Measurements from ENCODE around the gene MMAA.
"Not testable (repeated sequence)": the region's sequence is repeated elsewhere in the genome, so short reads cannot be mapped to it uniquely, and the experiment has no call there.

MMAA gene

DNA sequence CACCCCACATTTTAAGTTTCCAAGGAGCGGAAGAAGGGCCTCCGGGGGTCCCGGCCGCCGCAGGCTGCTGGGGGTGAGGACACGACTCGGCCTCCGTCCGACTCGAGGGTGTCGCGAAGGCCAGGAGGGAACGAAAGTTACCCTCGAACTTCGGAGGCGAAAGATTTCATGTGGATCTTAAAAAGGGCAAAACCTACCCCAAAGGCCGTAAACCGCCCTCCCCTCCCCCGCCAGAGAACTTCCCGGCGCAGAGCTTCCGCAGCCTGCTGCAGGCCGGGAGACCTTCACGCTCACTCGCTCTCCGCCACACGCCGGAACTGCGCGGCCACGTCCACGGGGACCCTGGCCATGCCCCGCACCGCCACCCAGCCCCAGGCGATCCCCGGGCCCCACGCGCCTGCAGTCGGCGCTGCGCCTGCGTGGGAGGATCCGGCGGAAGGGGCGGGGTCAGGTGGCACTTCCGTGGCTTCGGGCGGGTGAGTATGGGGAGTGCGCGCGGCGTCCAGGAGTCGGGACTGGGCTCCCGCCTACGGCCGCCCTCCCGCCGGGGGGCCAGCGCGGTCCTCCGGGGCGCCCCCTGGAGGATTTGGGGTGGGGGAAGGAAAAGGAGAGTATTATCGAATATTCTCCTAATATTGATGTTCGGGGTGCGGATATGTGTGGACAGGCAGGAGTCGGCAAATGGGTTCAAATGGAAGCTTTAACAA lies at the start of gene MMAA:
MMAA (plus strand) TSS at position 454 of the 707 bp plus-strand sequence. CDS start 19,755 bp downstream, outside the sequence.
- DNase-seq (ENCODE audit: low read depth in 1 of 2, low spot score in 1 of 2) = peak; percentile 90 to 95

DNA sequence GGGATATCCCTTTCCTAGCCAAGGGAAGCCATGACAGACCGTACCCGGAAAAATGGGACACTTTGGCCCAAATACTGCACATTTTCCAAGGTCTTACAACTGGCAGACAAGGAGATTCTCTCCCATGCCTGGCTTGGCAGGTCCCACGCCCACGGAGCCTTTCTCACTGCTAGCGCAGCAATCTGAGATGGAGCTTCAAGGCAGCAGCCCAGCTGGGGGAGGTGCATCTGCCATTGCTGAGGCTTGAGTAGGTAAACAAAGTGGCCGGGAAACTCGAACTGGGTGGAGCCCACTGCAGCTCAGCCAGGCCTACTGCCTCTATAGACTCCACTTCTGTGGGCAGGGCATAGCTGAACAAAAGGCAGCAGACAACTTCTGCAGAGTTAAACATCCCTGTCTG lies 44.6 kb upstream of the MMAA start:
- not testable (repeated sequence) for DNase-seq (ENCODE audit: low read depth in 1 of 2, low spot score in 1 of 2)

DNA sequence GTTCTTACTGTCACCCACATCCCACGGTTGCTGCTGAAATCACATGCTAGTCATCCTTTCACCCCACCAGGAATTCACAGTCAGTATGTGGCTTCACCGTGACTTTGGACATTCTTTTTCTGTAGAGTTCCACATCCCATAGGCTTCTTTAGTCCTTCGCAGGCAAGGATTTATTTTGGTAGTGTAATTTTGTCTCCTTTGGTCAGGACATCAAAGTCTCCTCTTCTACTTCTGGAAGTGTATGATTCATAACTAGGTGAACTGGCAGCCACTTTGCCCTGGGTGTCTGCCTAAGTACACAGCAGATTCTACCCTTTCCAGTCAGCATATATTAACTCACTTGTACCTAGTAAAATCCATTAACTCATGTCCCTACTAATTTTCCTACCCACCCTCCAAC lies 38.3 kb upstream of the MMAA start:
- DNase-seq (ENCODE audit: low read depth in 1 of 2, low spot score in 1 of 2) = no peak

DNA sequence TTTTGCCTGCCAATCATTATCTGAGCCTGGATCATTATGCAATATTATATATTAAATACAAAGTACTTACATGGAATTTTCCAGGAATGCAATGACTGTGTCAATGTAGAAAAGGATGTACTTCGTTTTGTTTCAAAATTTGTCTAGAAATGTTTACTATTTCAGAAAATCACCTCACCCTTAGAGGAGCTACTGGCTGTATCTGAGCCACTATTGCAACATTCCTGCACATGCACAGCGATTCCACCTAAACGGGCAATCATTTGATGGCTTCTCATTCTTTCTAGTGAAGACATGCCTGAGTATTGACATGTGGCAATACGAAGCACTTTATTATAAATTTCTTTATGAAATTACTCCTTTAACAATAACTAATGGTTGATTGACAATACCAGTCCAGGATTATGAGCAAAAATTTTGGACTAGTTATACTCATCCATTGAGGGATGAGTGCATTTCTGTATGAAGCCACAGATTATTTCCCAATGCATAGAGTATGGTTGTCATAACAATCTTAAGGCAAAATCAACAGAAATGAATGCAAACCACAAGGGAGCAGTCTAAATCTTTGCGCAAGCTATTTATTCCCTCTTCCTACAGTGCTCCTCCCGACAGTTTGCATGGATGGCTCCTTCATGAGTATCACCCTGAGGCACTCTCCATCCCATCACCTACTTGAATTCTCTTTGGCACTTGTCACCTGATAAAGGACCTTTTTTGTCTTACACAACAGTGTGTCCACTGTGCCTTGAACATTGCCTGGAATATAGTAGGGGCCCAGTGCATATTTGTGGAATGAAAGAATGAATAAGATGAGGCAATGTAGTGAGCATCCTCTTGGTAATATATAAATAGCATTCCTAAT lies 35.8 kb upstream of the MMAA start:
- DNase-seq (ENCODE audit: low read depth in 1 of 2, low spot score in 1 of 2) = no peak

DNA sequence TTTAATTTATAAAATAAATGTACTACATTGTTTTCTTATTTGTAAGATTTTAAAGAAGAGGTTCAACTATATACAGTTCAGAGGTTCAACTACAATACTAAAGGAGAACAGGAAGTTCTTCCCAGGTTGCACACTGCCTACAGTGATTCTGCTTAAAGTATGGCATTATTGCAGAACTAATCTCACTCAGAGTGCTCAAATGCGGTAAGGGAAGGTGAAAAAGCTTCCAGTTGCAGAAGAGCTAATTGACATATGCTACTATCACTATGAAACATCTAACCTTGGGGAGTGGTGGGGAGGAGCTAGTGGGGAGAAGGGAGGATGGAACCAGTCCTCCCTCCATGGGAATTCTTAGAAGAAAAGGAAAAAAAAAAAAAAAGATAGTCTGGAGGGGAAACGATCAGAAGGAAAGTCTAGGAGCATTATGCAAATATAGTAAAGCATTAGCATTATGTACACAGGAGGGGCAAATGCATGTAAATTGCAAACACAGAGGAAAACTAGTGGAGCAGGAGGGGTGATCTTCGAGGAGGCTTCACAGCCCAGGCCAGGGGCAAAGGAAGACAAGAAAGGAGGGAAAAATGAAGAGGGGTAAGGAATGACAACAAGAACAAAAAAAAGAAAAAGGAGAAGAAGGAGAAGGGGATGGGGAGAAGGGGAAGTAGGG lies 32.0 kb upstream of the MMAA start:
- DNase-seq (ENCODE audit: low read depth in 1 of 2, low spot score in 1 of 2) = no peak

DNA sequence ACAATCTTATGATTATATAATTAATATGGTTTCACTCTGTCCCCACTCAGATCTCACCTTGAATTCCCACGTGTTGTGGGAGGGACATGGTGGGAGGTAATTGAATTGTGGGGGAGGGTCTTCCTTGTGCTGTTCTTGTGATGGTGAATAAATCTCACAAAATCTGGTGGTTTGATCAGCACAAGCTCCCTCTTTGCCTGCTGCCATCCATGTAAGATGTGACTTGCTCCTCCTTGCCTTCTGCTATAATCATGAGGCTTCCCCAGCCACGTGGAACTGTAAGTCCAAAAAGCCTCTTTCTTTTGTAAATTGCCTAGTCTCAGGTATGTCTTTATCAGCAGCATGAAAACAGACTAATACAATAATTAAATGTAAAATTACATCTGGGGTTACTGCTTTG lies 29.8 kb upstream of the MMAA start:
- DNase-seq (ENCODE audit: low read depth in 1 of 2, low spot score in 1 of 2) = not testable (repeated sequence)

DNA sequence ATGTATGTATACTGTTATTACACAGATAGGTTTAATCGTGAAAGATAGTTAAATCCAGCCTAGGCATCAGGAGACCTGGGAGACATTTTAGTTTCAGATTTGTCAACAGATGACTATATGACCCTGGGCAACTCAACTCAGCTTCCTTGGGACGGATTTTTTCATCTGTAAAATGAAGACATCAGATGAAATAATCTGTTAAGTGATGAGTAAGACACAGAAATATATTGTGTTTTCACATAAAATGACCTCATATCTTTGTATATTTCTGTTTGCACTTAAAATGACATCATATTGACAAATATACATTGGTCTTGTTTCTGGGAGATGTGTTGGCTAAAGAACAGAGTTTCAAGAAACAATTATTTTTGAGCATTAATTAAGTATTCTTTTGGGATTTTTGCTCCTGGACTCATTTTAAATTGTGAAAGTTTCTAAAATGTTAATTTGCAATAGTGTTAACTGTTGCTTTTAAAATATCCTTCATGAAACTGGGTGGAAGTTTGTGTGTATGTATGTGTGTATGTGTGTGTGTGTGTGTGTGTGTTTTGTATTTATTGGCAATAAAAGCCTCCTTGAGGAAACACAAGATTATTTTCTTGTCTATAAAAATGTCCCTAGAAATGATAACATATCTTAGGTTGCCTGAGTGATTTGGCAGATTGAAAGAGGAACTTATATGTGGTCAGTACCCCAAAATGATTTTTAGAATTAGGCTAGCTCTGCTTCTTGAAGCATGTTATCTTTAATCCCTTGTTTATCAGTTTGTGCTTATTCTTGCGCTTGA lies 29.1 kb upstream of the MMAA start:
- DNase-seq (ENCODE audit: low read depth in 1 of 2, low spot score in 1 of 2) = no peak

DNA sequence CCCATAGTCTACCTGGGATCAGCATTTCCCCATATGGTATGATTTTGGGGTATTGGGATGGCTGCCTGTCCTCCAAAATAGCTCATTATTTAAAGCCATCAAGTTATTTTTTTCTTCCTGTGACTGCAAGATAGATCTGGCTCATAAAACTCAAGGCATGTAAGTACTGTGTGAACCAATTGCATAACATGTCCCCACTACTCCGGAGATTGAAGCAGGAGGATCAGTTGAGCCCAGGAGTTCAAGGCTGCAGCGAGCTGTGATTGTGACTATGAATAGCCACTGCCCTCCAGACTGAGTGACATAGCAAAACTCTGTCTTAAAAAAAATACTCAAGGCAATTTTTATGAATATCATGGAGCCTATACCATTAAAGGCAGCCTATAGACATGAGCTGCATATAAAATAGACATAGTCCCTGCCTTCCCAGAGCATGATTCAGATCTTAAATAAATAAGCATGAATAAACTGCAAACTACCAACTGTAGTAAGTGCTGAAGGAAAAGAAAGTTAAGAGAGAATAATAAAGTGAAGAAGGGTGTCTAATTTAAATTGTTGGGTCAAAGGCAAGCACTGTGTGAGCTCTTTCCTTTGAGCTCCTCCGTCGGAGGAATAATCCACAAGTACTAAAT lies 16.9 kb upstream of the MMAA start:
- DNase-seq (ENCODE audit: low read depth in 1 of 2, low spot score in 1 of 2) = no peak

DNA sequence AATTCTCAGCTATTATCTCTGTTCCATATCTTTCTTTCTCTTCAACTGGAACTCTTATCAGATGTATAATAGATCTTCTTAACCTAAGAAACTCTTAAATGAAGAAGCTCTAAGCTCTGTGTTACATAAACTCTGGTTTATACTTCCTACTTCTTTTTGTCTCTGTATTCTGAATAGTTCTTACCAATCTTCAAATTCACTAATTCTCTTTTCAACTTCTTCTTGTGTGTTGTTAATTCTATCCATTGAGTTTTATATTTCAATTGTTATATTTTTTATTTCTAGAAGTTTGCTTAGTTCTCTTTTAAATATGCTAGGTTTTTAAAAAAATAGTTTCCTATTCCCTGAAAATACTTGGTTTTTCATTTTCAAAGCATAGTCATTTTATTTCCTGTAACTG lies 13.2 kb upstream of the MMAA start:
- no peak for DNase-seq (ENCODE audit: low read depth in 1 of 2, low spot score in 1 of 2)

DNA sequence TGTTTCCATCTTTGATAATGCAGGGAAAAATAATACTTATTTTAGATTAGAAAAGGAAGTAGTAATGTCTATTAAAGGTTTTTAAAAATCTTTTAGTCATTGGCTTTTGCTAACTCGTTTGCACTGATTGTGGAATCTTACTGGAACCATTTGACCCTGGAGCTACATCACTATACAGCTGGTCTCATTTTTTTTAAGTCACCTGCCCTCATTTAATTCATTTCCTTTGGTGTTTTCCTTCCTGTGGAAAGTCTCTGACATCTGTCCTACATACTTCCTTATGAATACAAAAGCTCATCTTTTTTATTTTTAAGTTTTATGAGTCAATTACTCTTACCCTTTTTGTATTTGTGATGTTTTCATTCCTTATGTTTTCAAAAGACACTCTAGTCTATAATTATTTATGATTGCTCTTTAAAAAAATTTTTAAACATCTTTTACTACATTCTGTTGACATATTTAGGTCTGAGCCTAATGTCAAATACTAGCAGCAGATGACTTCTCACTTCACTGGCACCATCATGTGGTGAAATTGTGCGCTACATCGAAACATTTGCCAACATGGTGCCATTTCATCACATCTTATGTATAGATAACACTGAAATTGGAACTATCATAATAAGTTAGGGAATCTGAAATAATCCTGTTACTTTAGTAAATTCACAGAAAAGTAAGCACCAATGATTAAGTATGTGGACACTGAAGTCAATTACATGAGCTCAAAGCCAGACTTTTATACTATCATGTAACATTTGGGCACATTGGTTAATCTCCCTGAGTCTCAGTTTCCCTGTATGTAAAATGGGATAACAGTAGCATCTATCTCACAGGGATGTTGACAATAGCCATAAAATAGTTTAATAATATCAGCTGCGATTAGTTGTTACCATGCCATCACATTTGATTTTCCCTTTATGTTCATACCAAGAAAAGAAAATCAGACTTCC lies 9.4 kb upstream of the MMAA start:
- DNase-seq (ENCODE audit: low read depth in 1 of 2, low spot score in 1 of 2) = peak; percentile 5 to 44

DNA sequence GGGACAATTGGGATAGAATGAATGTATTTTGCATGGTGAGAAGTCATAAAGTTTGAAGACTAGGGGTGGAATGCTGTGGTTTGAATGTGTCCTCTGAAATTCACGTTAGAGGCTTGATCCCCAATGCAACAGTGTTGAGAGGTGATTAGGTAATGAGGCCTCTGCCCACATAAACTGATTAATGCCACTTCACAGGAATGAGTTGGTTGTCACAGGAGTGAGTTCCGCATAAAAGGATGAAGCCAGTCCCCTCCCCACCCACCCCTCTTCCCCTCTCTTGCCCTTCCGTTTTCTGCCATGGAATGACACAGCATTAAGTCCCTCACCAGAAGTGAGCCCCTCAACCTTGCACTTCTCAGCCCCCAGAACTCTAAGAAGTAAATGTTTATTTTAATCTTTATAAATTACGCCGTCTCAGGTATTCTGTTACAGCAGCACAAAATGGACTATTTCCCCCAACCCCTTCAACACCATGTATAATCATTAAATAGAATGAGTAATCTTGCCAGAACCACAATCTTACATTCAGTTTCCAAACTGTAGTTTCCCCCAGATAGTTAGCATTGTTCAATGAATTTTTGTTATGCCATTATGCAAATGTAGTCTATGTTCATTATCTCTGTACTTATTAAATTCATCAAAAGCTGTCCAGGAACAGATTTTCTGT lies 5.5 kb upstream of the MMAA start:
- no peak for DNase-seq (ENCODE audit: low read depth in 1 of 2, low spot score in 1 of 2)

DNA sequence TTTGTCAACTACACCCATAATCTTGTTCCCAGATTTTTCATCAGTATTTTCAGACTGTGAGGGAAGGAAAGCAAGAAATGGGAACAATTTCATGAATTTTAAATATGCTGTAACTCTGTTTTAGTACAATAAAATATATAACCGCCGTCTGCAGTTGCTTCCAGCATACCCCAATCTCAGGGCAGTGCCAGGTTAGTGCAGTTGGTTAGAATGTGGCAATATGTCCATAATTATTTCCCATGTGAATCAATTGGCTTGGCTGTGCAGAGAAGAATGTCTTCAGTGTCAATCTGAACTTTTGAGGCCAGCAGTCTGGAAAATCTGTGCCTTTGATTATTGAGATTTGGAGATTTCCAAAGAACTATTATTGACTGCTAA lies 5.0 kb upstream of the MMAA start:
- no peak for DNase-seq (ENCODE audit: low read depth in 1 of 2, low spot score in 1 of 2)

DNA sequence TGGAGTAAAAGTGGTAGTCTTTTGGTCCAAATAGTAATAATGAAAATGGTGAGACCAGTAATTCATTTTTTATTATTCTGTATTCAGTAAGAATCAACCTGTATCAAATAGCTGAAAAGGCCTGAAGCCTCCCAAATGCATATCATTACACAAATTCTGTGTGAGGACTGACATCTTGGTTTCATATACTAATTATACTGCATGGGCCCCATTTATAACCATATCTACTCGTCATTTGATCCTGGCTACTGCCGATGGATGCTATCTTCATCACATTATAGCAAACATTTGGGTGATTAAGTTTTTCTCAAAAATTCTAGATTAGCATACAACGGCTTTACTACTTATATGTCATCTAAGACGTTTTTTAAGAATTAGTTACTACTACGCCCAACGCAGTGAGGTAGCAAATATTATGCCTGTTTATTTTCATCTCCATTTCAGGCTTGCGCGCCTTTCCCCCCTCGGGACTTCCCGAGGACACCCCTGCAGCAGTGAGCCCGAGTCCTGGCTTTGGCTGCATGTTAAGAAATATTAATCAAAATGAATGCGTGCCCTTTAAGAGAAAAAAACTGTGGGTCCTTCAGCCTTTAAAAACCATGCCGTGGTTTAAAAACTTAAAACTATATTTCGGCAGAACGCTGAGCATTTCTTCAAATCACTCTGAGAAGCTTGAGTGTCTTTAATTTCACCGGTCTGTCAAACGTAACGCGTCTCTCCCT lies 814 bp upstream of the MMAA start:
- DNase-seq (ENCODE audit: low read depth in 1 of 2, low spot score in 1 of 2) = no peak

DNA sequence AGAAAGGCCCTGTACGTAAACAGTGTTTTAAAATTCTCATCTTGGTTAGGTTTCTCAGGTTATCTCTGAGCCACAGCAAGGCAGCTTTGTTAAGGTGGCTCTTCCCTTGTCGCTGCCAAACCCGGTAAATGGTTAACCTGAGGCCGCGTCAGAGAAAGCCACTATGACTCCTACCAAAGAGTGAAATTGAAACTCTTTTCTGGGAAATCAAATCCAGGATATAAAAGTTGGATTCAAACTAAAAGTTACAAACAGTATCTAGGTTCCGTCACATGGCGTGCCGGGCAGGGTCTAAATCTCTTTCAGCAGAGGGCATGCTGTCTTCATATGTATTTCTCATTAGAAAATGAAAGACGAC lies 433 bp downstream of the MMAA start:
- peak in 1 of 2 donors; percentile 21 for DNase-seq (ENCODE audit: low read depth in 1 of 2, low spot score in 1 of 2)

DNA sequence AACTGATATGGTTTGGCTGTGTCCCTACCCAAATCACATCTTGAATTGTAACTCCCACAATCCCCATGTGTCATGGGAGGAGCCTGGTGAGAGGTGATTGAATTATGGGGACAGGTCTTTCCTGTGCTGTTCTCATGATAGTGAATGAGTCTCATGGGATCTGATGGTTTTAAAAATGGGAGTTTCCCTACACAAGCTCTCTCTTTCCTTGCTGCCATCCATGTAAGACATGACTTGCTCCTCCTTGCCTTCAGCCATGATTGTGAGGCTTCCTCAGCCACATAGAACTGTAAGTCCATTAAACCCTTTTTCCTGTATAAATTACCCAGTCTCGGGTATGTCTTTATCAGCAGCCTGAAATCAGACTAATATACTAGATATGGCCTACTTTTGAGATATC lies 2.9 kb downstream of the MMAA start:
- DNase-seq (ENCODE audit: low read depth in 1 of 2, low spot score in 1 of 2) = not testable (repeated sequence)

DNA sequence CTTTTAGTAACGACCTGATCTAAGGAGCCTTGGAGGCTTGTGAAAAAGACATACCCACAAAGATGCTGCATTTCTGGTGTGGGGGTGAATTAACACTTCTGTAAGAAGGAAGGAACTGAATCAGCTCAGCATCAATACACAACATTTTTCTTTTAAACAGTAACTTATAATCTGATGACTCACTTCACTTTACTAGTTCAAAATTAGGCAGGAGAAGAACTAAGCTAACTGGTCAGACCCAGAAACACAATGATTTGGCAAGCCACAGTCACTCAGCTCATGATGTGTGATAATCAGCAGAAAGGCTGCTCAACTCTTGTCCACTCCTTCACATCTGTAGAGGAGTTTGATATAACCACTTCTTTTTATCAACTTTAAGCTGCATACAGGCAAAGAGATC lies 4.6 kb downstream of the MMAA start:
- no peak for DNase-seq (ENCODE audit: low read depth in 1 of 2, low spot score in 1 of 2)

DNA sequence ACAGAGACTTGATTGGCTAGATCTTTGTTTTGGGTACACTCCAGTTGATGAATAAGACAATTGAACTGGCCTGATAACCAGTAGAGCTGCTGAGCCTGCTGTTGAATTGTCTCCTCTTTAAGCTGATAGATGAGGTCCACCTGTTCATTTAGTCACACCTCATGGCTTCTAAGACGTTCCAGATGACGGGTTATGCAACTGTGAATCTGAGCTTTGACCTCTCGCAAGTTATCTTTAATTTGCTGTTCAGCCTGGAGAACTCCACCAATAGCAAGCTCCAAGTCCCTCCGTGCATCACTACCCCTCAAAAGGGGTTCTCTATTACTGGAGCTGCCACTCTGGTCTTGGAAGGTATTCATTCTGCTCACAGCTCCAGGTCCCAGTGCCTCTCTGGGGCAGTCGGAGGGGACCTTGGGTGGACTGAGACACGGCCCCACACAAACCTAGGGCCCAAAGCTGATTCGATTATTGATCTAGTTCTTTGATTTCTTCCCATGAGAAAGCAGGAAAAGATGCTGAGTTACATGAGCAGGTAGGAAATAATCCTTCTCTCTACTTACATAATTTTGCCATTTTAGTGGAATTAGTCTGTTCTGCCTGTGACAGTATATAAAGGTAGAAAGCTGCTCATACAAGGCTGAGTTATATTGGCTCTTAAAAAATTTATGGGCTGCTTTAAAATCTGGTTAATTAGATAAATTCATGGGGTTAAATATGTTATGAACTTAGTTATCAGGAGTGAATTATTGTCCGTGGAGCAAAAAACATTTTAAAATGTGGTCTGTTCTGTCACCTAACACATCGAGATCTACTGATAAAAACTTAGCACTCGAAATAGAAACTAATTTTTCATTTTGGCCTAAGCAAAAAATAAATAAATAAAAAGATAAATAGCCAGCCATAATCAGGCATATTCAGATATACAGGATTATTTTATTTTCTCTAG lies 6.8 kb downstream of the MMAA start:
- no peak for DNase-seq (ENCODE audit: low read depth in 1 of 2, low spot score in 1 of 2)

Measured in stimulated activated CD4-positive, alpha-beta T cell treated with anti-CD3 and anti-CD28 coated beads, Interleukin-15, amount 100 ng/mL, for 1 hour (primary cell).